UCSD-AML1 (cell line): ENCODE results near the gene SEC61A2.
"Not testable (repeated sequence)": the region's sequence is repeated elsewhere in the genome, so short reads cannot be mapped to it uniquely, and the experiment has no call there.

Experiments
- DNase-seq: peaks from one replicate; lab custom pipeline; 2025; ENCODE audit not compliant: unreplicated experiment; lab: John Stamatoyannopoulos, UW

The SEC61A2 gene

GRCh38 chr10:12129222-12130111, at the start of gene SEC61A2:
SEC61A2 (plus strand) TSS chr10:12129677; CDS start chr10:12129788, 111 bp downstream.
- DNase-seq = peak; percentile 97

GRCh38 chr10:12081470-12081869, 48.0 kb upstream of the SEC61A2 start:
- no peak for DNase-seq

DNA sequence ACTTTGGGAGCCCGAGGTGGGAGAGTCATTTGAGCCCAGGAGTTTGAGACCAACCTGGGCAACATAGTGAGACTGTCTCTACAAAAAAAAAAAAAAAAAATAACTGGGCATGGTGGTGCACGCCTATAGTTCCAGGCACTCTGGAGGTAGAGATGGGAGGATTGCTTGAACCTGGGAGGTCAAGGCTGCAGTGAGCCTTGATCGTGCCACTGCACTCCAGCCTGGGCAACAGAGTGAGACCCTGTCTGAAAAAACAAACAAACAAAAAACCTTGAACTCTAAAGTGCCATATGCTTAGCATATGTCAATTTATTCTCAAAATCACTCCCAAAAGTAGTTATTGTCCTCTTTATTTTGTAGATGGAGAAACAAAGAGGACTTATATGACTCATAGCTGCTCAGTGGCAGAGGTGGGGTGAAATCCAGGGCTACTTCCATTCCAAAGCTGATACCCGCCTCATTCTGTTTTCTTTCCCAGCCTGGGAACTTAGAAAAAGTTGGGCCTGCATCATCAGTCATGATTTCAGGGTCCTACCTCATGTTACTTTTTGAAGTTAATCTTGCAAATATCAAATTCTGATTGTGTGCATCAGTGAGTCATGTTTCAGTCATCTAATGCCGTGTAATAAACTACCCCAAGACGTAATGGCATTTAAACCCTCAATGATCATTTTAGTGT, 47.5 kb upstream of the SEC61A2 start:
- no peak for DNase-seq

- DNase-seq = no peak
Observed at GRCh38 chr10:12088919-12089318, 40.6 kb upstream of the SEC61A2 start.

DNA sequence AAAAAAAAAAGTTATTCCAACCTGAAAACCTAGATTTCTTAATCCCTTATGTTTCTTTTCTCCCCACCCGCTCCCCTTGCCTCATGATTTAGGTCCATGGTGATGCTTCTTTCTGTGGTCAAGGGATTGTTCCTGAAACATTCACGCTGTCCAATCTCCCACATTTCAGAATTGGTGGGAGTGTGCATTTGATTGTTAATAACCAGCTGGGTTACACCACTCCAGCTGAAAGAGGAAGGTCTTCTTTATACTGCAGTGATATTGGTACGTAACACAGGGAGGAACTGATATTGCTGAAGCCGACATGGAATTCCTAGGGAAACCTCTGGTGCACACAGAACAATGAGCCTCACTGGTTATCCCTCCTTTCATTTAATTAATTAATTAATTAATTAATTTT, 38.1 kb upstream of the SEC61A2 start:
- DNase-seq = no peak

GRCh38 chr10:12097361-12097760, 32.1 kb upstream of the SEC61A2 start:
- not testable (repeated sequence) for DNase-seq

DNA sequence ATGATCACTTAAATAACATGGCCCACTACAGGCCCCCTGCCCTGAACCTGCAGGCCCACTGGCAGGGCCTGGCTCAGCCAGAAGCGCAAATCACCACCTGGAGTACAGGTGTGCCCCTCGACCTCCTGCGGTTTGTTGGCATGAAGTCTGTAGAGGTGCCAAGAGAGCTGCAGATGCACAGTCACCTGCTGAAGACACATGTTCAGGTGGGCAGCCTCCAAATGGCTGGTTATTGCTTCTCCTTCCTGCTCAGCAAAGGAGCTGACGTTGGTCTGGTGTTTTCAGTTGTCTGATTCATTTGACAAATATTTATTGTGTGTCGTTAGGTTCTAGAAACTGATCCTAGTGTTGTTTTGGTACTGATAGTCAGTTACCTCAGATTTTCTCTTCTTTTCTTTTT, 31.7 kb upstream of the SEC61A2 start:
- DNase-seq = no peak

DNA sequence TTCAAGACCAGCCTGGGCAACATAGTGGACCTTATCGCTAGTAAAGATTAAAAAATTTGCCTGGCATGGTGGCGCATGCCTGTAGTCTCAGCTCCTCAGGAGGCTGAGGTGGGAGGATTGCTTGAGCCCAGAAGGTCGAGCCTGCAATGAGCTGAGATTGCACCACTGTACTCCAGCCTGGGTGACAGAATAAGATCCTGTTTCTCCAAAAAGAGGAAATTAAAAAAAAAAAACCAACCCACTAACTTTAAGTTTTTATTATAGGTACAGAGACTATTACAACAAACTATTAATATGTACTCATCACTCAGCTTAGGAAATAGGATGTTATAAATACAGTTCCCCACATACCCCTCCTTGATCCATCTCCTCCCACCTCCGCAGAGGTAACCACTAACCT, 30.5 kb upstream of the SEC61A2 start:
- DNase-seq = no peak

- DNase-seq = no peak
Observed at GRCh38 chr10:12103802-12104201, 25.7 kb upstream of the SEC61A2 start.

GRCh38 chr10:12107781-12108180, 21.7 kb upstream of the SEC61A2 start:
- no peak for DNase-seq

DNA sequence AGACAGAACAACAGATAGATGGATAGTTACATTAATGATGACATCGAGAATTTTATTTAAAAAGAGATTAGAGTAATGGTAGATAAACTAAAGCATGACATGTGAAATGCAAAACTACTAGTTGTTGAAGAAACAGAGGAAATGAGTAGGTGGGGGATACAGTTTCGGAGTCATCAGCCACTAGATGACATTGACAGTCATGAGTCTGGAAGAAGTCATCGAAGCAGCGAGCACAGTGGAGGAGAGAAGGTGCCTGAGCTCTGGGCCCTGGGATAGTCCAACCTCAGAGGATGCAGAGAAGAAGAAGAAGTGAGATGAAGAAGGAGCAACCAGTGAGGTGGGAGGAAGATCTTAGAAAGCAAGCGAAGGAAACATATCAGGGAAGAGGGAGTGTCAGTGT, 20.2 kb upstream of the SEC61A2 start:
- DNase-seq = no peak

- DNase-seq = no peak
Observed at GRCh38 chr10:12111528-12111927, 17.9 kb upstream of the SEC61A2 start.

DNA sequence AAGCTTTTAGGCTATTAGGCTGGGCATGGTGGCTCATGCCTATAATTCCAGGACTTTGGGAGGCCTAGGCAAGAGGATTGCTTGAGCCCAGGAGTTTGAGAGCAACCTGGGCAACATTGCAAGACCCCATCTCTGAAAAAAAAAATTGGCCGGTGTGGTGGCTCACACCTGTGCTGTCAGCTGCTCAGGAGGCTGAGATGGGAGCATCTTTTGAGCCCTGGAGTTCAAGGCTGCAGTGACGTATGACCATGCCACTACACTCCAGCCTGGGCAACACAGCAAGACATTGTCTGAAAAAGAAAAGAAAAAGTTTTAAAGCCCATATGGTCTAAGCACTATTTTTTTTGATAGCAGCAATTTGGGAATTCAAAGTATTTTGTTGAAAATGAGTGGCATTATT, 15.8 kb upstream of the SEC61A2 start:
- no peak for DNase-seq

DNA sequence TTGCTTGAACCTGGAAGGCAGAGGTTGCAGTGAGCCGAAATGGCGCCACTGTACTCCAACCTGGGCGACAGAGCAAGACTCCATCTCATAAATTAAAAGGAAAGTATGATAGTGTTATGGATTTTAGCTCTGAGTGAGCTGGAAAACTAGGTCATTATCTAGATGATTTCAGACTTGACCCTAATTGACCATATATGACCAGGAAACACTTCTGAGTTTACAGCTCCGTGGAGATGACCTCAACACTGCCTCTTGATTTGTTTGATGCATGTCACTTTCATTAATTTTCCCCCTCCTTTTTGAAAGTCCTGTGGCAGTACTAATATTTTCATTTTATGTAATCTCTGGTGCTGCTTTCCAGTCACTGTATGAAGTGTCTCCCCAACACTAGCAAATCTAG, 7.8 kb upstream of the SEC61A2 start:
- no peak for DNase-seq

DNA sequence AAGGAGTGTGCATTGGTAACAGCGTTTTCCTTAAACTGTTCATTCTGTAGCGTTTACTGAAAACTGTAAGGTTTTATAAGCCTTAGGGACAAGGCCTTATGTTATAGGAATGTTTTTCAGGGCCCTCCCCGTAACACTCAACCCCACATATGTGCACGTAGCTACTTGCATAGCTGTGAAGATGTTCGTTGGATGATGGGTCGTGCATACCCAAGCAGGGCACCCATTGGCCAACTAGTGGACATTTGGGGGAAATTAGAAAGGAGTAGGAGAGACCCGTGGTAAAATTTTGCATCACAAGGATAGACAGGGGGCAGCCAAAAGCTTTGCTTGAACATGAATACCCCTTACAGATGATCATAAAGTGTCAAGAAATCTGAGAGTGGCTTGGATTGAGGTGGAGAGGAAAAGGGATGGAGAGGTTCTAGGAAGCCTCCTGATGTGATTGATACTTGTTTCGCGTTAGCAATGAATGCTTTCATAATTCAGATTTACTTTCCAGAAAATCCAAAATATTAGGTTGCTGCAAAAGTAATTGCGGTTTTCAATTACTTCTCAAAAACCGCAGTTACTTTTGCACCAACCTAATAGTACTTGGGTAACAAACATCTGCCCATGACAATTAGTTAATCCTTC, 878 bp downstream of the SEC61A2 start:
- peak; percentile 43 for DNase-seq

DNA sequence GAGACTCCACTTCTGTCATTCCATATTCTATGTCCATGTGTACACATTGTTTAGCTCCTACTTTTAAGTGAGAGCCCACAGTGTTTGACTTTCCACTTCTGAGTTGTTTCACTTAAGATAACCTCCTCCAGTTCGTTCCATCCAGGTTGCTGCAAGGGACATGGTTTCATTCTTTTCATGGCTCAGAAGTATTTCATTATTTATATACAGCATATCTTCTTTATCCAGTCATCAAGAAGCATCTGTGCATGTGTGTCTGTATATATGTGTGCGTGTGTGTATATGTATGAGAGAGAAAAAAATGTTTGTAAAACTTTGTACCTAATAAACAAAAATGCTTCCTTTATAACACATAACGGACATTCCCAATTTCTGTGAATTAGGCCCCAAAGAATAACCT, 6.2 kb downstream of the SEC61A2 start:
- DNase-seq = no peak

DNA sequence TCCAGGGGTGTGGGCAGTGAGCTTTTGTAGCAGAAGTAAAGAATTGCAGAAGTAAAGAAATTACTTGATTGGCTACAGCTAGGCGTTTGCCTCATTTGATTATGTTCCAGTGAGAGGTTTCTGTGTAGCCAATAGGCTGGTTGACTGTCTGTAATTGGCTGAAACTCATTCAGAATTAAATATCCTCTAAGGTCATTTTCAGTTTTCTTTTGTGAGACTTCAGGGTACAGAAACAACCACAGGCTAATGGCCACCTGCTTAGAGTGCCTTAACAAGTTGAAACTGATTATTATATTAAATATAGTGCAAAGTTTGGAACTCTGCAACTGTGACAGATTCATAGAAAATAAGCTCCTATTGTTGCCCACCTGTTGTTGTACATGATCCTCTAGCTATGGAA, 10.6 kb downstream of the SEC61A2 start:
- DNase-seq = no peak

GRCh38 chr10:12144538-12144937, 15.1 kb downstream of the SEC61A2 start:
- DNase-seq = no peak

DNA sequence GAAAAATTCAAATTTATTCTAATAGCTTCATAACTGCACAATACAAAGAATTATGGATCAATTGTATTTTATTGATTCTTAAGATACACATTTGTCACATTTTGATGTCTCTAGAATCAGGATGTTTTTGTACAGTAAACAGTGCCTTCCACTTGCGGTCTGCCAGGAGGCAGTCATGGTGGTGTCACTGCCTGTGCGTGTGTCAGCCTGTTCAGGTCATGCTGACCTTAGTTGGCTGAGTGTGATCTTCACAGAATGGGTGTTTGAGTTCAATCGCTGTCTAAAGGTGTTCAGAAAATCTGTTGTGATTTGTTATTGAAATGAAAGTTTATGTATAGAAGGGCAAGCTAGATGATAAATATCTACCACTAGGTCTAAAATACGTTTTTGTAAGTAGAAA, 20.7 kb downstream of the SEC61A2 start:
- no peak for DNase-seq

GRCh38 chr10:12154516-12154915, 25.0 kb downstream of the SEC61A2 start:
- DNase-seq = no peak

GRCh38 chr10:12156367-12157123, 27.1 kb downstream of the SEC61A2 start:
- no peak for DNase-seq
